ENCODE results near the gene FAM13C.

DNA sequence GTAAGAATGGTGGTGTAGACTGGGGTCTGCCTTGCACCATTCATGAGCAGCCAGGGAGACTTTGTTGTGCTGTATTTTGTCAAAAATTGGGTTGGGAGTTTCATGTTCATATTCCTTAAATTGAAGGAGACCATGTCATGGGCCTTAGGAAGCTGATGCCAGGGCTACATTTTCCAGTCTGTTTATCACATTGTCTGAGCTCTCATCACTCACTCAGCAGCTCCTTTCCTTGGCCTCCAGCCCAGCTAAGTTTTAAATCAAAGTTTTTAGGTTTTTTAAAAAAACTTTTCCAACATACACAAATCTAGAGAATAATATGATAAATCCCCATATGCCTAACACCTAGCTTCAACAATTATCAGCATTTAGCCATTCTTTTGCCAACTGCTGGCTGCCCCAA lies 12.6 kb upstream of the FAM13C start:
- TF ChIP-seq, protein P1, sequence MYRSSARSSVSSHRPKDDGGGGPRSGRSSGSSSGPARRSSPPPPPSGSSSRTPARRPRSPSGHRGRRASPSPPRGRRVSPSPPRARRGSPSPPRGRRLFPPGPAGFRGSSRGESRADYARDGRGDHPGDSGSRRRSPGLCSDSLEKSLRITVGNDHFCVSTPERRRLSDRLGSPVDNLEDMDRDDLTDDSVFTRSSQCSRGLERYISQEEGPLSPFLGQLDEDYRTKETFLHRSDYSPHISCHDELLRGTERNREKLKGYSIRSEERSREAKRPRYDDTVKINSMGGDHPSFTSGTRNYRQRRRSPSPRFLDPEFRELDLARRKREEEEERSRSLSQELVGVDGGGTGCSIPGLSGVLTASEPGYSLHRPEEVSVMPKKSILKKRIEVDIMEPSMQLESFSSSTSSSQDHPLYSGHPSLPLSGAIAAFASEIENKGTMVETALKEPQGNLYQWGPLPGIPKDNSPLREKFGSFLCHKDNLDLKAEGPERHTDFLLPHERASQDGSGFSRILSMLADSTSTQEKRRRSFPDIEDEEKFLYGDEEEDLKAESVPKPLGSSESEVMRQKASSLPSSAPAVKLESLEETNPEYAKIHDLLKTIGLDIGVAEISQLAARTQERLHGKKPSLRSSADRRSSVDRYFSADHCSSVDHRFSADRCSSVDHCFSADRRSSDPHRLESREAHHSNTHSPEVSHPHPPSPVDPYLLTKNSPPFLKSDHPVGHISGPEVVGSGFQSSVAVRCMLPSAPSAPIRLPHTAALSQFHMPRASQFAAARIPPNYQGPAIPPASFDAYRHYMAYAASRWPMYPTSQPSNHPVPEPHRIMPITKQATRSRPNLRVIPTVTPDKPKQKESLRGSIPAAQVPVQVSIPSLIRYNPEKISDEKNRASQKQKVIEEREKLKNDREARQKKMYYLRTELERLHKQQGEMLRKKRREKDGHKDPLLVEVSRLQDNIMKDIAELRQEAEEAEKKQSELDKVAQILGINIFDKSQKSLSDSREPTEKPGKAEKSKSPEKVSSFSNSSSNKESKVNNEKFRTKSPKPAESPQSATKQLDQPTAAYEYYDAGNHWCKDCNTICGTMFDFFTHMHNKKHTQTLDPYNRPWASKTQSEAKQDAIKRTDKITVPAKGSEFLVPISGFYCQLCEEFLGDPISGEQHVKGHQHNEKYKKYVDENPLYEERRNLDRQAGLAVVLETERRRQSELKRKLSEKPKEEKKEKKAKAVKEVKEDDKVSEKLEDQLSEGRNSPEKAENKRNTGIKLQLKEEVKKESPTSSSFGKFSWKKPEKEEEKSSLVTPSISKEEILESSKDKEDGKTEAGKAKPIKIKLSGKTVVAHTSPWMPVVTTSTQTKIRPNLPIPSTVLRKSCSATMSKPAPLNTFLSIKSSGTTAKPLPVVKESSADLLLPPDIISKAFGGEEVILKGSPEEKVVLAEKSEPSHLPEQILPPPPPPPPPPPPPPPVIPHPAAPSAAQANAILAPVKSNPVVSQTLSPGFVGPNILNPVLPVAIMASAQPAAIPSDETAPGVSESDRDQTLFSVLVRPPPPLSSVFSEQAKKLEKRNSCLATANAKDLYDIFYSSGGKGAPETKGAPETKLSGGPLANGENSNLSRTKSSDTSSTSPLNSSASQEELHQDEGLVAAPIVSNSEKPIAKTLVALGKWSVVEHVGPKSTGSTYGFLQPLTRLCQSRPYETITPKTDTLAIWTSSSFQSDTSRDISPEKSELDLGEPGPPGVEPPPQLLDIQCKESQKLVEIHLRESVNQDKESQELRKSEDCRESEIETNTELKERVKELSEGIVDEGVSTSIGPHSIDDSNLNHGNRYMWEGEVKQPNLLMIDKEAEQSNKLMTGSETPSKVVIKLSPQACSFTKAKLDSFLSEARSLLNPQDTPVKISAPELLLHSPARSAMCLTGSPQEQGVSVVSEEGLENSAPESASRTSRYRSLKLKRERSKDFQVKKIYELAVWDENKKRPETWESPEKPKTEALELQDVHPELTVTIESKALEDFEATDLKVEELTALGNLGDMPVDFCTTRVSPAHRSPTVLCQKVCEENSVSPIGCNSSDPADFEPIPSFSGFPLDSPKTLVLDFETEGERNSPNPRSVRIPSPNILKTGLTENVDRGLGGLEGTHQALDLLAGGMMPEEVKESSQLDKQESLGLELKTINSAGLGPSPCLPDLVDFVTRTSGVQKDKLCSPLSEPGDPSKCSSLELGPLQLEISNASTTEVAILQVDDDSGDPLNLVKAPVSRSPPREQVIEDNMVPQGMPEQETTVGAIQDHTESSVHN (CRISPR knock-in tag; IDR thresholded peaks at IDR 0.05): no peak
- TF ChIP-seq, protein P2, sequence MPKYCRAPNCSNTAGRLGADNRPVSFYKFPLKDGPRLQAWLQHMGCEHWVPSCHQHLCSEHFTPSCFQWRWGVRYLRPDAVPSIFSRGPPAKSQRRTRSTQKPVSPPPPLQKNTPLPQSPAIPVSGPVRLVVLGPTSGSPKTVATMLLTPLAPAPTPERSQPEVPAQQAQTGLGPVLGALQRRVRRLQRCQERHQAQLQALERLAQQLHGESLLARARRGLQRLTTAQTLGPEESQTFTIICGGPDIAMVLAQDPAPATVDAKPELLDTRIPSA (CRISPR knock-in tag; IDR thresholded peaks at IDR 0.05; ENCODE audit: borderline replicate concordance): no peak
- no peak for TF ChIP-seq RBAK (CRISPR knock-in tag; IDR thresholded peaks at IDR 0.05)
- no peak for TF ChIP-seq EZH2 (conservative IDR thresholded peaks at IDR 0.05; ENCODE audit: low read depth, low read length)

Measured in HepG2 (cell line).